ENCODE measurements around the gene DNAH17.

GRCh38 chr17:78391051-78391431, 186.2 kb downstream of the DNAH17 start:
- TF ChIP-seq, protein P1, sequence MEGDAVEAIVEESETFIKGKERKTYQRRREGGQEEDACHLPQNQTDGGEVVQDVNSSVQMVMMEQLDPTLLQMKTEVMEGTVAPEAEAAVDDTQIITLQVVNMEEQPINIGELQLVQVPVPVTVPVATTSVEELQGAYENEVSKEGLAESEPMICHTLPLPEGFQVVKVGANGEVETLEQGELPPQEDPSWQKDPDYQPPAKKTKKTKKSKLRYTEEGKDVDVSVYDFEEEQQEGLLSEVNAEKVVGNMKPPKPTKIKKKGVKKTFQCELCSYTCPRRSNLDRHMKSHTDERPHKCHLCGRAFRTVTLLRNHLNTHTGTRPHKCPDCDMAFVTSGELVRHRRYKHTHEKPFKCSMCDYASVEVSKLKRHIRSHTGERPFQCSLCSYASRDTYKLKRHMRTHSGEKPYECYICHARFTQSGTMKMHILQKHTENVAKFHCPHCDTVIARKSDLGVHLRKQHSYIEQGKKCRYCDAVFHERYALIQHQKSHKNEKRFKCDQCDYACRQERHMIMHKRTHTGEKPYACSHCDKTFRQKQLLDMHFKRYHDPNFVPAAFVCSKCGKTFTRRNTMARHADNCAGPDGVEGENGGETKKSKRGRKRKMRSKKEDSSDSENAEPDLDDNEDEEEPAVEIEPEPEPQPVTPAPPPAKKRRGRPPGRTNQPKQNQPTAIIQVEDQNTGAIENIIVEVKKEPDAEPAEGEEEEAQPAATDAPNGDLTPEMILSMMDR (IDR thresholded peaks at IDR 0.05; ENCODE audit: low read depth, low read length, poor library complexity, severe bottlenecking) = no peak
- TF ChIP-seq EZH2phosphoT487 (IDR thresholded peaks at IDR 0.05; ENCODE audit: borderline replicate concordance, low read length) = no peak

Data from DOHH2 (cell line).